Gastrocnemius medialis (tissue), 4 donors: Measurements from ENCODE around the gene TES.

Experiments used
- POLR2A ChIP-seq, 2 donors: fragments of 450-650 bp; IDR thresholded peaks; one replicate each; pipeline ENCODE4 v1.6.1; 2017; ENCODE audit warnings: antibody characterized with exemption in 2 of 2, mild to moderate bottlenecking in 2 of 2, moderate library complexity in 2 of 2
- TF ChIP-seq, protein P1 (sequence below), 5 experiments: fragments of 450-650 bp in 3 of 5; fragments of 200-600 bp in 2 of 5; sonication (generic) in 2 of 5; IDR thresholded peaks in 4 of 5; conservative IDR thresholded peaks in 1 of 5; 1 replicate in 4 of 5; 2 replicates in 1 of 5; pipeline ENCODE4 v1.5.1; 2016 to 2019; ENCODE audit warnings: antibody characterized with exemption in 5 of 5, mild to moderate bottlenecking in 3 of 5, moderate library complexity in 3 of 5

DNA sequence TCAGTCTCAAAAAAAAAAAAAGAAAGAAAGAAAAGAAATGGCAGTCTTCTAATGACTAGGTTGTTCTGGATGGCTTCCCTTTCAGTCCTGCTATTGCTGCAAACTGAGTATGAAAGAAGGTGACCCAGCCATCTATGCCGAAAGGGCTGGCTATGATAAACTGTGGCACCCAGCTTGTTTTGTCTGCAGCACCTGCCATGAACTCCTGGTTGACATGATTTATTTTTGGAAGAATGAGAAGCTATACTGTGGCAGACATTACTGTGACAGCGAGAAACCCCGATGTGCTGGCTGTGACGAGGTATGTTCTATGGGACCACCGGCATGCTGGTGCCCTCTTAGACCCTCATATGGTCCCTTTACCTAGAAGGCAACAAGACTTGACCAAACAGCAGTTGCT is 41.3 kb downstream of the TES start:
- no peak for TF ChIP-seq POLR2A (IDR thresholded peaks at IDR 0.05)
- TF ChIP-seq, protein P1, sequence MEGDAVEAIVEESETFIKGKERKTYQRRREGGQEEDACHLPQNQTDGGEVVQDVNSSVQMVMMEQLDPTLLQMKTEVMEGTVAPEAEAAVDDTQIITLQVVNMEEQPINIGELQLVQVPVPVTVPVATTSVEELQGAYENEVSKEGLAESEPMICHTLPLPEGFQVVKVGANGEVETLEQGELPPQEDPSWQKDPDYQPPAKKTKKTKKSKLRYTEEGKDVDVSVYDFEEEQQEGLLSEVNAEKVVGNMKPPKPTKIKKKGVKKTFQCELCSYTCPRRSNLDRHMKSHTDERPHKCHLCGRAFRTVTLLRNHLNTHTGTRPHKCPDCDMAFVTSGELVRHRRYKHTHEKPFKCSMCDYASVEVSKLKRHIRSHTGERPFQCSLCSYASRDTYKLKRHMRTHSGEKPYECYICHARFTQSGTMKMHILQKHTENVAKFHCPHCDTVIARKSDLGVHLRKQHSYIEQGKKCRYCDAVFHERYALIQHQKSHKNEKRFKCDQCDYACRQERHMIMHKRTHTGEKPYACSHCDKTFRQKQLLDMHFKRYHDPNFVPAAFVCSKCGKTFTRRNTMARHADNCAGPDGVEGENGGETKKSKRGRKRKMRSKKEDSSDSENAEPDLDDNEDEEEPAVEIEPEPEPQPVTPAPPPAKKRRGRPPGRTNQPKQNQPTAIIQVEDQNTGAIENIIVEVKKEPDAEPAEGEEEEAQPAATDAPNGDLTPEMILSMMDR (IDR thresholded peaks at IDR 0.05 in 4 of 5, conservative IDR thresholded peaks at IDR 0.05 in 1 of 5), result no peak
